ENCODE data around the gene NPAS3. TPM values are rescaled to one million over a fixed set of nuclear protein-coding genes. Genes with fewer than 3 reads are reported as not detected.

The NPAS3 gene
- total and polyA plus RNA-seq, 2 of the 13 experiments (the other 11 are each of a cell fraction or from before 2014, with no cell fraction given), result not detected

DNA sequence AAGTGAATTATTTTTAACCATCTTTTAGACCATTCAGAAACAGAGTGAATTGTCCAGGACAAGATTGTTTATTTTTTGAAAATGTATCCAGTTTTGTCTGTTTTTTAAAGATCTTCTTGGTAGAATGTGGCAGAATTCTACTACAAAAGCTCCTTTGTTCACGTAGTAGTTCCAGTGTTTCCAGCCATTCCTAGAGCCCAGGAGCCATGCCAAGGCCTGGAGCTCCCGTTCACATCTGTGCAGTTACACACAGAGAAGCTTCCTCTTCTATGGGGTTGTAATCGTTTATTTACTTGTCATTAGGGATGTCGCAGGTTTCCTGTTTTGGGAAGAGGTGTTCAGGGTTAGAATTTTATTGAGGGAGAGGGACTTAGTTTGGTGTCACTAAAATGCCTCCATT, 409.8 kb downstream of the NPAS3 start:
- no peak for TF ChIP-seq MED8 (CRISPR knock-in tag; IDR thresholded peaks at IDR 0.05; ENCODE audit: insufficient replicate concordance)
- TF ChIP-seq GATA4 (IDR thresholded peaks at IDR 0.05; ENCODE audit: borderline replicate concordance, low read depth), result no peak
- TF ChIP-seq, protein P1, sequence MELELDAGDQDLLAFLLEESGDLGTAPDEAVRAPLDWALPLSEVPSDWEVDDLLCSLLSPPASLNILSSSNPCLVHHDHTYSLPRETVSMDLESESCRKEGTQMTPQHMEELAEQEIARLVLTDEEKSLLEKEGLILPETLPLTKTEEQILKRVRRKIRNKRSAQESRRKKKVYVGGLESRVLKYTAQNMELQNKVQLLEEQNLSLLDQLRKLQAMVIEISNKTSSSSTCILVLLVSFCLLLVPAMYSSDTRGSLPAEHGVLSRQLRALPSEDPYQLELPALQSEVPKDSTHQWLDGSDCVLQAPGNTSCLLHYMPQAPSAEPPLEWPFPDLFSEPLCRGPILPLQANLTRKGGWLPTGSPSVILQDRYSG (CRISPR knock-in tag; IDR thresholded peaks at IDR 0.05), result no peak
- TF ChIP-seq HOXA3 (CRISPR knock-in tag; IDR thresholded peaks at IDR 0.05), result no peak
- no peak for TF ChIP-seq ZNF230 (CRISPR knock-in tag; IDR thresholded peaks at IDR 0.05)
- TF ChIP-seq, protein P2, sequence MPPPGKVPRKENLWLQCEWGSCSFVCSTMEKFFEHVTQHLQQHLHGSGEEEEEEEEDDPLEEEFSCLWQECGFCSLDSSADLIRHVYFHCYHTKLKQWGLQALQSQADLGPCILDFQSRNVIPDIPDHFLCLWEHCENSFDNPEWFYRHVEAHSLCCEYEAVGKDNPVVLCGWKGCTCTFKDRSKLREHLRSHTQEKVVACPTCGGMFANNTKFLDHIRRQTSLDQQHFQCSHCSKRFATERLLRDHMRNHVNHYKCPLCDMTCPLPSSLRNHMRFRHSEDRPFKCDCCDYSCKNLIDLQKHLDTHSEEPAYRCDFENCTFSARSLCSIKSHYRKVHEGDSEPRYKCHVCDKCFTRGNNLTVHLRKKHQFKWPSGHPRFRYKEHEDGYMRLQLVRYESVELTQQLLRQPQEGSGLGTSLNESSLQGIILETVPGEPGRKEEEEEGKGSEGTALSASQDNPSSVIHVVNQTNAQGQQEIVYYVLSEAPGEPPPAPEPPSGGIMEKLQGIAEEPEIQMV (CRISPR knock-in tag; IDR thresholded peaks at IDR 0.05; ENCODE audit: low read depth), result no peak
- no peak for TF ChIP-seq ZNF720 (CRISPR knock-in tag; IDR thresholded peaks at IDR 0.05)
- TF ChIP-seq, protein P3, sequence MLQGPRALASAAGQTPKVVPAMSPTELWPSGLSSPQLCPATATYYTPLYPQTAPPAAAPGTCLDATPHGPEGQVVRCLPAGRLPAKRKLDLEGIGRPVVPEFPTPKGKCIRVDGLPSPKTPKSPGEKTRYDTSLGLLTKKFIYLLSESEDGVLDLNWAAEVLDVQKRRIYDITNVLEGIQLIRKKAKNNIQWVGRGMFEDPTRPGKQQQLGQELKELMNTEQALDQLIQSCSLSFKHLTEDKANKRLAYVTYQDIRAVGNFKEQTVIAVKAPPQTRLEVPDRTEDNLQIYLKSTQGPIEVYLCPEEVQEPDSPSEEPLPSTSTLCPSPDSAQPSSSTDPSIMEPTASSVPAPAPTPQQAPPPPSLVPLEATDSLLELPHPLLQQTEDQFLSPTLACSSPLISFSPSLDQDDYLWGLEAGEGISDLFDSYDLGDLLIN (CRISPR knock-in tag; IDR thresholded peaks at IDR 0.05; ENCODE audit: borderline replicate concordance), result no peak
- no peak for TF ChIP-seq POGZ (CRISPR knock-in tag; IDR thresholded peaks at IDR 0.05)
- no peak for TF ChIP-seq ZFP1 (CRISPR knock-in tag; IDR thresholded peaks at IDR 0.05)
- TF ChIP-seq KDM5A (IDR thresholded peaks at IDR 0.05; ENCODE audit: borderline replicate concordance, low read length), result no peak
- no peak for TF ChIP-seq HNF4G (IDR thresholded peaks at IDR 0.05; ENCODE audit: borderline replicate concordance, low read depth, low read length)
- no peak for TF ChIP-seq HNF4G (CRISPR knock-in tag; IDR thresholded peaks at IDR 0.05; ENCODE audit: borderline replicate concordance, low read depth)
- TF ChIP-seq, protein P4, sequence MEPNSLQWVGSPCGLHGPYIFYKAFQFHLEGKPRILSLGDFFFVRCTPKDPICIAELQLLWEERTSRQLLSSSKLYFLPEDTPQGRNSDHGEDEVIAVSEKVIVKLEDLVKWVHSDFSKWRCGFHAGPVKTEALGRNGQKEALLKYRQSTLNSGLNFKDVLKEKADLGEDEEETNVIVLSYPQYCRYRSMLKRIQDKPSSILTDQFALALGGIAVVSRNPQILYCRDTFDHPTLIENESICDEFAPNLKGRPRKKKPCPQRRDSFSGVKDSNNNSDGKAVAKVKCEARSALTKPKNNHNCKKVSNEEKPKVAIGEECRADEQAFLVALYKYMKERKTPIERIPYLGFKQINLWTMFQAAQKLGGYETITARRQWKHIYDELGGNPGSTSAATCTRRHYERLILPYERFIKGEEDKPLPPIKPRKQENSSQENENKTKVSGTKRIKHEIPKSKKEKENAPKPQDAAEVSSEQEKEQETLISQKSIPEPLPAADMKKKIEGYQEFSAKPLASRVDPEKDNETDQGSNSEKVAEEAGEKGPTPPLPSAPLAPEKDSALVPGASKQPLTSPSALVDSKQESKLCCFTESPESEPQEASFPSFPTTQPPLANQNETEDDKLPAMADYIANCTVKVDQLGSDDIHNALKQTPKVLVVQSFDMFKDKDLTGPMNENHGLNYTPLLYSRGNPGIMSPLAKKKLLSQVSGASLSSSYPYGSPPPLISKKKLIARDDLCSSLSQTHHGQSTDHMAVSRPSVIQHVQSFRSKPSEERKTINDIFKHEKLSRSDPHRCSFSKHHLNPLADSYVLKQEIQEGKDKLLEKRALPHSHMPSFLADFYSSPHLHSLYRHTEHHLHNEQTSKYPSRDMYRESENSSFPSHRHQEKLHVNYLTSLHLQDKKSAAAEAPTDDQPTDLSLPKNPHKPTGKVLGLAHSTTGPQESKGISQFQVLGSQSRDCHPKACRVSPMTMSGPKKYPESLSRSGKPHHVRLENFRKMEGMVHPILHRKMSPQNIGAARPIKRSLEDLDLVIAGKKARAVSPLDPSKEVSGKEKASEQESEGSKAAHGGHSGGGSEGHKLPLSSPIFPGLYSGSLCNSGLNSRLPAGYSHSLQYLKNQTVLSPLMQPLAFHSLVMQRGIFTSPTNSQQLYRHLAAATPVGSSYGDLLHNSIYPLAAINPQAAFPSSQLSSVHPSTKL (CRISPR knock-in tag; IDR thresholded peaks at IDR 0.05), result no peak
- H3K4me1 ChIP-seq (ENCODE audit: insufficient read depth, low read length), result no peaks in the 10 kb centered on the region
- intact Hi-C loops (cut with micrococcal nuclease; ENCODE audit: unreplicated experiment) (no loop called here), in situ Hi-C loops (cut with HindIII; ENCODE audit: extremely low pct_ligation_motif_present, low pct_unique_long_range_greater_than_20kb) (no loop called here)
- under 1% methylated on average over 4 of the region's 4 CpGs for WGBS (ENCODE audit: low lambda C conversion rate)
- no peak for ATAC-seq
- H3K79me2 ChIP-seq (ENCODE audit: insufficient read depth, low read length), result no peaks in the 10 kb centered on the region
- H3K36me3 ChIP-seq (replicated peaks in 1 of 2; ENCODE audit: control insufficient read depth in 1 of 2, insufficient read depth in 2 of 2, low read length in 2 of 2), result no peaks in the 10 kb centered on the region
- ChIA-PET POLR2A (no interaction called here), CTCF (ENCODE audit: low intra/inter-chr PET ratio, low total read pairs) (no interaction called here)
- H3K4me3 ChIP-seq (replicated peaks in 1 of 3; ENCODE audit: insufficient read depth in 1 of 3, low read depth in 2 of 3, low read length in 3 of 3), result no peak overlapping the region
- no TSS peak for BruUV-seq (replicated peaks)
- no peak for FAIRE-seq
- H2AFZ ChIP-seq (ENCODE audit: low read length), result no peak overlapping the region
- H3K27ac ChIP-seq (ENCODE audit: extremely low read length, insufficient read depth, low read length), result no peak overlapping the region
- H3K4me2 ChIP-seq (ENCODE audit: low read depth, low read length), result no peak overlapping the region
- no peaks in the 10 kb centered on the region for H4K20me1 ChIP-seq (ENCODE audit: insufficient read depth, low read length)
- DNase-seq (ENCODE audit: low spot score), result no peak
- peaks cover 0 to 3% of the 10 kb centered on the region in 2 experiments; a peak in 1 of 5 replicates for H3K27me3 ChIP-seq (ENCODE audit: control insufficient read depth in 1 of 2, insufficient read depth in 2 of 2, low read length in 2 of 2)
- no peak overlapping the region for H3K9ac ChIP-seq (ENCODE audit: insufficient read depth, low read depth, low read length)
- H3K9me3 ChIP-seq (ENCODE audit: low read length), result no peaks in the 10 kb centered on the region

All from HepG2 (cell line).